ENCODE measurements around the gene TTC32.

TTC32 gene

GRCh38 chr2:19879120-19879519 lies 22.7 kb downstream of the TTC32 start:
- in situ Hi-C loops (cut with MboI; ENCODE audit: low sequenced_read_pairs) = no loop called here

DNA sequence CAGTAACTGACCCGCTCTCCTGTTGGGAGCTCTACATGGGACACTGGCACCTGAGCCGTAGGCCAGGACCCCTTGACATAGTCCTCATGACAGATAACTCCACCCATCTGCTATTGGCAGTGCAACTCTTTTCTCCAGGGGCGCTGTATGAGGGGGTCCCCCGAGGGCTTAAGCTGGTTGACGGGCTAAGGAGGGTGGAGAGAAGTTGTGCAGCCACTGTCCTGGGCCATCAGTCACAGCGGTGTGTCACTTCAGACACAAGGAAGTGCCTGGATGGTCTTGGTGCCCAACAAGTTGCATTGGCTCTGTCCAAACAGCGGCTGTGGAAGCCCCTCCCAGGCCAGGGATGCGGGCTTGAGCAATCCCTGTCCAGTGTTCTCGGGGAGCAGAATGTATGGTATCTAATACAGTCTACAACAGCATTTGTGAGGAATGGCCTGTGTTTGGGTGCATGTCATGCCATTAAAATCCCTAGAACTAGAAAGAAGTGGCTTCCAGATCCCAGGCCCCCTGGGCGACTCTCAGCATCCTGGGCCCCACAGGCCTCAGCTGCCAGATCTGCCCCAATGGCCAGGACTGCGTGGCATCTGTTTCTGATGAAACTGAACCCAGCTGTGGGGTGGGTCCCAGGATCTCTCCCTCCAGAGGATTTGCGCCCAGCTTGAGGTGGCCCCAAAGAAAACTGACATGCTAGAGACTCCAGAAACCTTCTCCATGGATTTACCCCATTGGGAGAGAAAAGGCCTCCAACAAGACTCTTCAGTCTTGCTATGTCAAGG lies 23.3 kb downstream of the TTC32 start:
- in situ Hi-C loops (cut with MboI; ENCODE audit: low sequenced_read_pairs) = no loop called here

GRCh38 chr2:19876751-19877150 lies 25.0 kb downstream of the TTC32 start:
- in situ Hi-C loops (cut with MboI; ENCODE audit: low sequenced_read_pairs) = no loop called here

DNA sequence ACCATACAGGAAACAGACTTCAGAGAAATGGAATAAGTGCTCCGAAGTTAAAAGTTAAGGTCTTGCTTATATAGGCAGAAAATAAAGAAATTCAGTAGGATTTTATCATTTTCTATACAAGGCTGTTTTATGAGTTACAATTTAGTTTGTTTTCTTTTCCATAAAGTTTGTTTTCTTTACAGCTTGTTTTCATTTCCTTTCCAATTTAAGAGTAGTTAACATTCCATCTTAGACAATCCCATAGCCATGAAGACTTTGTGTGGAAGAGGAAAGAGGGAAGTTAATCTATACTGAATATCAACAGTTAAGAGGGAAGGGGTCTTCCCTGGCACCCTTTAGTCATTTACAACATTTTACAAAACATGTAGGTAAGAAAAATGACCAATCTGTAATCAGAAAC lies 26.5 kb downstream of the TTC32 start:
- in situ Hi-C loops (cut with MboI; ENCODE audit: low sequenced_read_pairs) = no loop called here

DNA sequence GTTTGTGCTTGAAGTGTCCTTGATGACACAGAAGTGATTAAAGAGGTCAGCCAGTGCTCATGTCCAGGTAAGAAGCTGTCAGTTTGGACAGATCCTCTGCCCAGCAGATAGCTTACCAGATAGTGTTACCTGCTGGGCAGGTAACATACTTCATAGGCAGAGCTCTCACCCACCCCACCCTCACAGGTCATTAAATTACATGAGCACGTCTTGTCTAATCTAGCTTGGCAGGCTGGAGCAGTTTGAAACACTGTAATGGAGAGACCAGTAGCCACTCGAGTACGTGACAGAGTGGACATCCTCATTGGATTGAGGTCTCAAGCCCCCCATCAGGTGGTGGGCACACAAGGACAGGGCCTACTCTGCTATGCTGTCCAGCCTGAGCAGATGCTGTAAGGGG lies 27.1 kb downstream of the TTC32 start:
- in situ Hi-C loops (cut with MboI; ENCODE audit: low sequenced_read_pairs) = loop anchor here (25.0 kb wide), 3 partner anchors 512 to 1362 kb away; partner anchors contain the start of gene OSR1

GRCh38 chr2:19873014-19873413 lies 28.8 kb downstream of the TTC32 start:
- in situ Hi-C loops (cut with MboI; ENCODE audit: low sequenced_read_pairs) = loop anchor here (25.0 kb wide), 3 partner anchors 511 to 1361 kb away; partner anchors contain the start of gene OSR1

DNA sequence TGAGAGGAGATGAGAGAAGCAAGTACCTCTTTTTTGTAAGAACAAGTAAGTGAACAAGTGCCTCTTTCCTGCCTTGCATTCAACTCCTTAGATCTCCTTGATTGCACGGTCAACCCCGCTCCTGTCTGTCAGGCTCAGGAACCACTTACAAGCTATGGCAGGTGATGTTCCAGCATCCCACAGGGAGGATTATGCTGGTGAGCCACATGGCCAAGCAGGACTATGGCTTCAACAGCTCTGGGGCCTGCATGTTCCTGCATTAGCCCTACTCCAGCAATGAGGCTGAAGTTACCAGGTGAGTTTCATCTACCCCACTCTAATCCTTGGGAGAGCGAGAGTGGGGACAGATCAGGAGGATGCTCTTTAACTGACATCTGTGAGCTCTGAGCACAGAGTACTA lies 29.5 kb downstream of the TTC32 start:
- in situ Hi-C loops (cut with MboI; ENCODE audit: low sequenced_read_pairs) = loop anchor here (25.0 kb wide), 3 partner anchors 510 to 1360 kb away; partner anchors contain the start of gene OSR1

DNA sequence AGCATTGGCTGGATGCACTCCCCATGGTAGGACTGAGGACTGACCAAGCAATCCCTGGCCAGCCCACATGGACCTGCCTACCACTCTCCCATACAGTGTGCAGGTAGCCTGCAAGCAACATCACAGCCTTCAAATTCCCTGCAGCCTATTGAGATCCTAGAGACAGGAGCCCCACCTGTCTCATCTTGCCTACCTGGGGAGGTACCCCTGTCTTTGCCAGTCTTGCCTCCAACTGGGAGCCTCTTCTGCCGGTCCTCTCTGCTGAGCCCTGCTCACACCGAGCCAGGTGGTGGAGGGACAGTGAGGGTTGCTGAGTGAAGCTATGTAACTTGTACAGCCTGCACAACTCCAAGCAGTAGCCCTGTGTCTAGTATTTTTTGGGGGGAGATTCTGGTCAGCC lies 29.9 kb downstream of the TTC32 start:
- in situ Hi-C loops (cut with MboI; ENCODE audit: low sequenced_read_pairs) = loop anchor here (25.0 kb wide), 3 partner anchors 510 to 1360 kb away; partner anchors contain the start of gene OSR1

GRCh38 chr2:19870792-19871191 lies 31.0 kb downstream of the TTC32 start:
- in situ Hi-C loops (cut with MboI; ENCODE audit: low sequenced_read_pairs) = loop anchor here (25.0 kb wide), 3 partner anchors 508 to 1358 kb away; partner anchors contain the start of gene OSR1

- in situ Hi-C loops (cut with MboI; ENCODE audit: low sequenced_read_pairs) = loop anchor here (25.0 kb wide), 3 partner anchors 507 to 1357 kb away; partner anchors contain the start of gene OSR1
Measured at GRCh38 chr2:19868701-19869580, 32.8 kb downstream of the TTC32 start.

DNA sequence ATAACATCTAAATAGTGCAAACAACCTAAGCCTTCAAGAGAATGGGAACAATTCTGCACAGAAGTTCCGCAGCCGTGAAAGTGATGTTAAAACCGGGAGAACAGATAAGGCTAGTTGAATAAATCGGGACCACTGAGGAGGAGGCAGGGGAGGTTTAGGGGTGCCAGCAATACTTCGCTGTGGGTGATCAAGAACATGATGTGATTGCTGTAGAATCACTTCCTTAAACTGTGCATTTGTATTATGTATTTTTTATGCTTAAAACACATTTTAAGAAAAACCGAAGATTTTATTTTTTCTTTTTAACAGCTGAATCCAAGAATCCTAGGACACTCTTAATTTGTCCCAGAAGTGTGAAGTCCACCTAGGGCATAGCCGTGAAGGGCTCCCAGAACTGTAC lies 33.6 kb downstream of the TTC32 start:
- in situ Hi-C loops (cut with MboI; ENCODE audit: low sequenced_read_pairs) = loop anchor here (25.0 kb wide), 3 partner anchors 506 to 1356 kb away; partner anchors contain the start of gene OSR1

DNA sequence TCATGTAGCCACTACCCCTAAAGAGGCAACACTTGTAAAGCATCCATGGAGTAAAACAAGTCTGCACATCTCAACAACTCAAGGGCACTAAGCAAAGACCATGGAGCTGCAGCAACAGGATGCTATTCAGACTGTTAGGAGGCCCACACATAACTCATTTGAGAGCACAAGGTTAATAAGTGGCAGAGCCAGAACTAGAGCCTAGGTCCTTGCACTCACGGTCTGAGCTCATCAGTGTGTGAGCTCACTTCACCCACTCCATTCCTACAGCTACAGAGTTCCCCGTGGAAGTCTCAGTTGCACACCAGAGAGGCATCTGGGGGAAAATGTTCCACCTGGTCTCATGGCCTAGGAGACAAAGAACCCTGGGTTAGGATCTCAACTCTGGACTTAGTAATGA lies 35.0 kb downstream of the TTC32 start:
- in situ Hi-C loops (cut with MboI; ENCODE audit: low sequenced_read_pairs) = loop anchor here (25.0 kb wide), 3 partner anchors 504 to 1354 kb away; partner anchors contain the start of gene OSR1

DNA sequence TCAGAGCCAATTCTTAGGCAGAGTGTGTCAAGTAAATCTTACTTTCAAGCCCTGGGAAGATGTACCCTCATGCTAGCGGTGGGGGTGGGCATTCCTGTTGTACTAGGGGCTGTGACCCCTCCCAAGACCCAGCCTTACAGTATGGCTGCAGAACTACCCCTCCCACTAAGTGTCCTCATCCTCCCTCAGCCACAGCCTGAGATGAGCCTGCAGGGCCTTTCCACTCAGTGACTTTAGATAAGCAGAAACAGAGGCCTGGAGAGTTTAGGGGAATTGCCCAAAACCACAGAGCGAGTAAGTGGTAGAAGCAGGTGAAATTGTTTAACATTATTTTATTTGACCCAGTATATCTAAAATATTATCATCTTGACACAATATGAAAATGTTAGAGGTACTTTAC lies 36.6 kb downstream of the TTC32 start:
- in situ Hi-C loops (cut with MboI; ENCODE audit: low sequenced_read_pairs) = loop anchor here (25.0 kb wide), 3 partner anchors 503 to 1353 kb away; partner anchors contain the start of gene OSR1

GRCh38 chr2:19864381-19864780 lies 37.4 kb downstream of the TTC32 start:
- in situ Hi-C loops (cut with MboI; ENCODE audit: low sequenced_read_pairs) = loop anchor here (25.0 kb wide), 3 partner anchors 502 to 1352 kb away; partner anchors contain the start of gene OSR1

DNA sequence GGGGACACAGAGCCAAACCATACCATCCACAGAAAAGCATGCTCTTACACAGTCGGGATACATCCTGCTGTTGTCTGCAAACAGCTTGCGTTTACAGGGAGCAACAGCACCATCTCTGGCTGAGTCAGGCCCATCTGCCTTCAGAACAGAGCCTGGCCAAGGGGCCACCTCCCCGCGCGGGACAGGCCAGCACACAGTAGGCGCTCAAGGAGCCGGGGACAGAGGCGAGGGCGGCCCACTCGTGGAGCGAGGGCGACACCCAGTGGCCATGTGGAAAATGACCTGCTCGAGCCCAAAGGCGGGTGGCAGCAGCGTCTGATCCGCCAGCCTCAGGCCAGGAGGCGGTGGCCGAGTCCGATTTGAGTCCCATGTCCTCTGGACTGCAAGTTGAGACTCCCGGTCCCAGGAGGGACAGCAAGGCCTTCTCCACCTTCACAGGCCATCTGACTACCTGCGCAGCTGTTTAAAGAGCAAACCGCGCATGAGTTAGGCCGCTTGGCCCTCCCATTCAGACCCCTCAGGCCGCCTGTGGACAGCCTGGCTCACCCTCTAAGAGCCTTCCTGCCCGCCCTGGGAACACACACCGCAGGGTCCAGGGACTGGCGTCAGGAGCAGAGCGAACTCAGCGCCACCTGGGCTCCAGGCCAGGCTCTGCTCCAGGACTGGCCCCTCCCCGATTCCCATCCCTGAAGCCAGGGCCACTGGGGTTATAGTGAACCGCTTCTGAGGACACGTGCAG lies 38.3 kb downstream of the TTC32 start:
- in situ Hi-C loops (cut with MboI; ENCODE audit: low sequenced_read_pairs) = loop anchor here (25.0 kb wide), 3 partner anchors 501 to 1351 kb away; partner anchors contain the start of gene OSR1

- in situ Hi-C loops (cut with MboI; ENCODE audit: low sequenced_read_pairs) = loop anchor here (25.0 kb wide), 3 partner anchors 500 to 1350 kb away; partner anchors contain the start of gene OSR1
Measured at GRCh38 chr2:19861813-19862212, 40.0 kb downstream of the TTC32 start.

DNA sequence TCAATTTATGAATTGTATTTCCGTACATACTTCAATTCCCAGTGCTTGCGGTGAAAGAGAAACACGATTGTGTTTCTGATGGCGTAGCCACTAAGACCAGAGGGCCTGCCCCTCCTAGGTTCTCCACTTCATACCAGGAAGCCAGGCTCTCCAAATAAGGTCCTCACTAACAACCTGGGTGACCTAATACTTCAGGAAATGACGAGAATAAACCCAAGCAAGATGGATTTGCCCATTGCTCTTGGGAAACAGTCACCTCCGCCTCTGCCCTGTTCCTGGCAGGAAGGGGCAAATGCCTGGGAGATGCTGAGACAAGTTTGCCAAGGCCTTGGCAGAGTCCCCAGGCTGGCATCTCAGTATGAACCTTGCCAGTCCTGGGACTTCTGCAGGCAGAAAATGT lies 41.8 kb downstream of the TTC32 start:
- in situ Hi-C loops (cut with MboI; ENCODE audit: low sequenced_read_pairs) = loop anchor here (25.0 kb wide), 3 partner anchors 498 to 1348 kb away; partner anchors contain the start of gene OSR1

GRCh38 chr2:19859565-19859964 lies 42.2 kb downstream of the TTC32 start:
- in situ Hi-C loops (cut with MboI; ENCODE audit: low sequenced_read_pairs) = loop anchor here (25.0 kb wide), 3 partner anchors 497 to 1347 kb away; partner anchors contain the start of gene OSR1

GRCh38 chr2:19857806-19858205 lies 44.0 kb downstream of the TTC32 start:
- in situ Hi-C loops (cut with MboI; ENCODE audit: low sequenced_read_pairs) = loop anchor here (25.0 kb wide), 3 partner anchors 496 to 1346 kb away; partner anchors contain the start of gene OSR1

GRCh38 chr2:19857100-19857499 lies 44.7 kb downstream of the TTC32 start:
- in situ Hi-C loops (cut with MboI; ENCODE audit: low sequenced_read_pairs) = loop anchor here (25.0 kb wide), 3 partner anchors 495 to 1345 kb away; partner anchors contain the start of gene OSR1

Measured in HL-60/S4 treated with retinoic acid at 250 ng/mL for 4 days and 3 days (cell line).